WTC11 (cell line): ENCODE results near the gene KY. TPM values are rescaled to one million over a fixed set of nuclear protein-coding genes. Genes with fewer than 3 reads are reported as not detected.

Source experiments
- ATAC-seq: fragments of 200-7000 bp; cut with Tn5 transposase; 2 replicates; pipeline ENCODE4 v1.10.0; 2021; ENCODE audit warnings: mild to moderate bottlenecking, moderate library complexity
- CTCF ChIA-PET: fragments of 300-600 bp; sonication (Branson Sonifier 250); formaldehyde crosslinking; loops from one replicate; lab custom pipeline; 2021; ENCODE audit warnings: antibody characterized with exemption; lab: Charles Lee
- POLR2A ChIA-PET: fragments of 350-600 bp; sonication (Branson Sonifier 250); formaldehyde crosslinking; loops from one replicate; lab custom pipeline; 2021; ENCODE audit warnings: antibody characterized with exemption; lab: Charles Lee
- DNase-seq: peaks from one replicate; pipeline ENCODE4 v3.0.0; 2021; ENCODE audit warnings: low spot score
- H3K27ac Mint-ChIP-seq: 2 replicates; pipeline ENCODE4 v1.8.0; 2021; ENCODE audit warnings: mixed read lengths
- H3K27me3 Mint-ChIP-seq: 2 replicates; pipeline ENCODE4 v1.8.0; 2021; ENCODE audit warnings: low read depth, mild to moderate bottlenecking, moderate library complexity, mixed read lengths
- H3K36me3 Mint-ChIP-seq: 2 replicates; pipeline ENCODE4 v1.8.0; 2021; ENCODE audit warnings: mixed read lengths
- H3K4me1 Mint-ChIP-seq: 2 replicates; pipeline ENCODE4 v1.8.0; 2022; ENCODE audit warnings: mixed read lengths
- H3K4me3 Mint-ChIP-seq: 2 replicates; pipeline ENCODE4 v1.8.0; 2021; ENCODE audit warnings: mild to moderate bottlenecking, moderate library complexity, mixed read lengths
- H3K9me3 Mint-ChIP-seq: 2 replicates; pipeline ENCODE4 v1.8.0; 2021; ENCODE audit warnings: mixed read lengths
- AFF4 ChIP-seq: sonication (generic); formaldehyde crosslinking; IDR thresholded peaks from 2 replicates; pipeline ENCODE4 v1.8.1; 2023; ENCODE audit warnings: mild to moderate bottlenecking, missing genetic modification reagents, borderline replicate concordance
- CREB1 ChIP-seq: sonication (generic); formaldehyde crosslinking; IDR thresholded peaks from 2 replicates; pipeline ENCODE4 v1.8.0; 2023; ENCODE audit warnings: mild to moderate bottlenecking, missing genetic modification reagents
- ETV6 ChIP-seq: sonication (generic); formaldehyde crosslinking; IDR thresholded peaks from 2 replicates; pipeline ENCODE4 v1.8.1; 2022; ENCODE audit warnings: mild to moderate bottlenecking, missing genetic modification reagents
- JAZF1 ChIP-seq: fragments of 250-450 bp; sonication (Bioruptor Pico); IDR thresholded peaks from 2 replicates; pipeline ENCODE4 v1.9.0; 2021; ENCODE audit warnings: moderate library complexity, mild to moderate bottlenecking, inconsistent platforms
- KAT7 ChIP-seq: sonication (generic); formaldehyde crosslinking; IDR thresholded peaks from 2 replicates; pipeline ENCODE4 v1.8.1; 2023; ENCODE audit warnings: missing genetic modification reagents, mild to moderate bottlenecking, borderline replicate concordance
- OVOL2 ChIP-seq: fragments of 250-450 bp; sonication (Bioruptor Pico); IDR thresholded peaks from 2 replicates; pipeline ENCODE4 v1.9.0; 2021; ENCODE audit warnings: mild to moderate bottlenecking, borderline replicate concordance
- ZMAT4 ChIP-seq: fragments of 250-450 bp; sonication (Bioruptor Pico); IDR thresholded peaks from 2 replicates; pipeline ENCODE4 v1.9.0; 2021; ENCODE audit warnings: mild to moderate bottlenecking
- ZNF121 ChIP-seq: sonication (generic); formaldehyde crosslinking; IDR thresholded peaks from 2 replicates; pipeline ENCODE4 v1.8.0; 2023; ENCODE audit warnings: missing genetic modification reagents
- ZSCAN18 ChIP-seq: fragments of 250-450 bp; sonication (Bioruptor Pico); IDR thresholded peaks from 2 replicates; pipeline ENCODE4 v2.1.2; 2022; ENCODE audit warnings: mild to moderate bottlenecking, moderate library complexity
- total RNA-seq: library from RNA; stranded (reverse); gene quantifications from 3 replicates; pipeline ENCODE4 v1.2.3, GENCODE V29; 2021
- TF ChIP-seq, protein P1 (sequence below): fragments of 250-450 bp; sonication (Bioruptor Pico); IDR thresholded peaks from 2 replicates; pipeline ENCODE4 v1.9.0; 2021; ENCODE audit warnings: mild to moderate bottlenecking
- TF ChIP-seq, protein P2 (sequence below): sonication (generic); formaldehyde crosslinking; IDR thresholded peaks from 2 replicates; pipeline ENCODE4 v1.8.1; 2022; ENCODE audit warnings: low read depth, mild to moderate bottlenecking, moderate library complexity, missing genetic modification reagents, borderline replicate concordance

Gene KY
- total RNA-seq, 1 experiment from 2014 or later: not detected

DNA sequence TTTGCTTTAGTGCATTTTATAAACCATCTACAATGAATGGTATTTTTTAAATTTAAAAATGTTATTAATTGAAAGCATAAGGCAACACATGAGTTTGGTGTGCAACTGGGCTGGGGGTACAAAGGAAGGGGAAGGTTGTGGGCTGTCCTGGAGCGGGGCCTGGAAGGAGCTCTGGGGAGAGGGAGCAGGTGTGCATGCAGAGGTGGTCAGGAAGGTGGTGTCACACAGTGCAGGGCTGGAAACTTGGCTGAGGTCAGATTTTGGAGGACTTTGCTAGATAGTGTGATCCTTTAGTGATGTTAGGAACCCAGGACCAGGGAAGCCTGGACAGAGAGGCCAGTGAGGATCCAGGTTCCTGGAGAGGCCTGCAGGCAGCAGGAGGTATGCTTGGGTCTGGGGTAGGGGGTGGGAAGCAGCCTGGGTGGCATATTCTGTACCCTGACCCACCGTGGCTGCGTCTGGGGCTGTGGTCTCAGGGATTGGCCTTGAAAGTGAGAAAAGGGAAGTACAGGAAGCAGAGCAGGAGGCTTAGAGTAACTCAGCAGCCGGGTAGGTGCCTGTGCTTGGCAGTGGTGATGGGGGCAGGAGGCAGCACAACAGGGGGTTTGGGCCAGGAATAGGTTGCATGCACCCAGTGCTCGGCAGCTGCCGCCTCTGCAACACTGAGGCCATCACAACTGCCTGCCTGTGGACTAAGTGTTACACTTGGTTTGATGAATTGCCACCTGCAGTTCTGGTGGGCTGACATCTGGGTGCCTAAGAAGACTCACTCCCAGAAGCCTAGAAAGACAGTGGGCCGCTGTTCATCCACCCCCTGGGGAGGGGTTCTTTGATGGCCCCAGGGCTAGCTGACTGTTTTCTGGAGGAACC is 33.0 kb downstream of the KY start (continued):
- TF ChIP-seq ZMAT4: no peak
- TF ChIP-seq, all 79 proteins: peak for 0

DNA sequence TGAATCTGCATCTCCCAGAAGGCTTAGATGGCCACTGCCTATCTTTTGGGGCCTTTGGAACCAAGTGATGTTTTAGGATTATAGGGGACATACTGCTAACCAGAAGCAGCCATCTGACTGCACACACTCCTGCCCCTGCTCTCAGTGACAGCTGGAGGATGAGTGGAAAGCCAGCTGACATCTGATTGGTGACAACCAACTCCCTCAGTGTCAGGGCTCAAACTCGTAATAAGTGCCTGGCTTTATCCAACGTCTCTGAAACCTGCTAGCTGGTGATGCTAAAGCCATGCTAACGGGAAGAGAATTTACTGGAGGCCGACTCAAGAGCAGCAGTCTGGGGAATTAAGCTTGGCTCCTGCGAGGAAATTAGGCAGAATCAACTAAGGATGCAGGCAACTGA is 35.1 kb downstream of the KY start:
- Mint-ChIP-seq H3K4me1 (peaks cover 7% of the 10 kb centered on the region; the same call in 1 of the 2 replicates), H3K36me3 (no peaks in the 10 kb centered on the region), H3K27ac (no peak overlapping the region), H3K4me3 (no peak overlapping the region), H3K9me3 (no peaks in the 10 kb centered on the region), H3K27me3 (no peaks in the 10 kb centered on the region)
- DNase-seq (no peak), ATAC-seq (no peak)
- TF ChIP-seq CREB1: no peak
- CTCF ChIA-PET: interaction anchor here (0.6 to 6.9 kb wide), 3 partner anchors 14 to 182 kb away, joined by 3 to 40 read pairs (median 4); no protein-coding TSS in a partner anchor
- POLR2A ChIA-PET: no interaction called here

GRCh38 chr3:134614955-134615354 is 35.9 kb downstream of the KY start:
- no peak overlapping the region for H3K27ac Mint-ChIP-seq
- POLR2A ChIA-PET: no interaction called here

More at GRCh38 chr3:134614955-134615354, 35.9 kb downstream of the KY start:
- Mint-ChIP-seq H3K36me3 (no peaks in the 10 kb centered on the region), H3K4me3 (no peak overlapping the region), H3K9me3 (no peaks in the 10 kb centered on the region), H3K4me1 (peaks cover 7% of the 10 kb centered on the region; the same call in 1 of the 2 replicates), H3K27me3 (no peaks in the 10 kb centered on the region)
- ATAC-seq (no peak), DNase-seq (no peak)
- TF ChIP-seq ZSCAN18: no peak
- TF ChIP-seq, protein P1, sequence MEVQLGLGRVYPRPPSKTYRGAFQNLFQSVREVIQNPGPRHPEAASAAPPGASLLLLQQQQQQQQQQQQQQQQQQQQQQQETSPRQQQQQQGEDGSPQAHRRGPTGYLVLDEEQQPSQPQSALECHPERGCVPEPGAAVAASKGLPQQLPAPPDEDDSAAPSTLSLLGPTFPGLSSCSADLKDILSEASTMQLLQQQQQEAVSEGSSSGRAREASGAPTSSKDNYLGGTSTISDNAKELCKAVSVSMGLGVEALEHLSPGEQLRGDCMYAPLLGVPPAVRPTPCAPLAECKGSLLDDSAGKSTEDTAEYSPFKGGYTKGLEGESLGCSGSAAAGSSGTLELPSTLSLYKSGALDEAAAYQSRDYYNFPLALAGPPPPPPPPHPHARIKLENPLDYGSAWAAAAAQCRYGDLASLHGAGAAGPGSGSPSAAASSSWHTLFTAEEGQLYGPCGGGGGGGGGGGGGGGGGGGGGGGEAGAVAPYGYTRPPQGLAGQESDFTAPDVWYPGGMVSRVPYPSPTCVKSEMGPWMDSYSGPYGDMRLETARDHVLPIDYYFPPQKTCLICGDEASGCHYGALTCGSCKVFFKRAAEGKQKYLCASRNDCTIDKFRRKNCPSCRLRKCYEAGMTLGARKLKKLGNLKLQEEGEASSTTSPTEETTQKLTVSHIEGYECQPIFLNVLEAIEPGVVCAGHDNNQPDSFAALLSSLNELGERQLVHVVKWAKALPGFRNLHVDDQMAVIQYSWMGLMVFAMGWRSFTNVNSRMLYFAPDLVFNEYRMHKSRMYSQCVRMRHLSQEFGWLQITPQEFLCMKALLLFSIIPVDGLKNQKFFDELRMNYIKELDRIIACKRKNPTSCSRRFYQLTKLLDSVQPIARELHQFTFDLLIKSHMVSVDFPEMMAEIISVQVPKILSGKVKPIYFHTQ (CRISPR knock-in tag): no peak
- no peak for TF ChIP-seq KAT7 (CRISPR knock-in tag)
- TF ChIP-seq AFF4 (CRISPR knock-in tag): no peak
- no peak for TF ChIP-seq OVOL2 (CRISPR knock-in tag)
- TF ChIP-seq ZMAT4: no peak
- TF ChIP-seq JAZF1: no peak
- no peak for TF ChIP-seq ZNF121 (CRISPR knock-in tag)
- TF ChIP-seq, protein P2, sequence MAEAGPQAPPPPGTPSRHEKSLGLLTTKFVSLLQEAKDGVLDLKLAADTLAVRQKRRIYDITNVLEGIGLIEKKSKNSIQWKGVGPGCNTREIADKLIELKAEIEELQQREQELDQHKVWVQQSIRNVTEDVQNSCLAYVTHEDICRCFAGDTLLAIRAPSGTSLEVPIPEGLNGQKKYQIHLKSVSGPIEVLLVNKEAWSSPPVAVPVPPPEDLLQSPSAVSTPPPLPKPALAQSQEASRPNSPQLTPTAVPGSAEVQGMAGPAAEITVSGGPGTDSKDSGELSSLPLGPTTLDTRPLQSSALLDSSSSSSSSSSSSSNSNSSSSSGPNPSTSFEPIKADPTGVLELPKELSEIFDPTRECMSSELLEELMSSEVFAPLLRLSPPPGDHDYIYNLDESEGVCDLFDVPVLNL (CRISPR knock-in tag): no peak
- no peak for TF ChIP-seq ETV6 (CRISPR knock-in tag)
- CTCF ChIA-PET: interaction anchor here (0.6 to 6.9 kb wide), 4 partner anchors 10 to 183 kb away, joined by 3 to 40 read pairs (median 4); no protein-coding TSS in a partner anchor
